Jurkat, Clone E6-1 (cell line): ENCODE data around the gene SLC5A11. TPM values are rescaled to one million over a fixed set of nuclear protein-coding genes. Genes with fewer than 3 reads are reported as not detected.
"Not testable (repeated sequence)": the region's sequence is repeated elsewhere in the genome, so short reads cannot be mapped to it uniquely, and the experiment has no call there.

Experiments used
- DNase-seq: peaks from one replicate; pipeline ENCODE4 v3.0.0-alpha.2; 2011; ENCODE audit warnings: low read depth, low spot score
- H3K4me3 ChIP-seq: 2 replicates; pipeline ENCODE4 v1.5.1; 2011; ENCODE audit warnings: mild to moderate bottlenecking, low read length, control low read depth, moderate library complexity
- polyA plus RNA-seq: library from polyadenylated mRNA; unstranded; fragments of >200 nt; gene quantifications from one replicate; pipeline ENCODE4 v1.2.1, GENCODE V29; 2012; ENCODE audit warnings: missing spikeins; ENCODE audit not compliant: insufficient read length, insufficient read depth

The SLC5A11 gene
- polyA plus RNA-seq = not detected

- H3K4me3 ChIP-seq = no peak within 1 kb of the TSS
- no peak for DNase-seq
These were observed at the start of gene SLC5A11 for GRCh38 chr16:24845726-24846547. Gene SLC5A11 (plus strand): TSS chr16:24845963. CDS start chr16:24858644, 12,681 bp downstream.

DNA sequence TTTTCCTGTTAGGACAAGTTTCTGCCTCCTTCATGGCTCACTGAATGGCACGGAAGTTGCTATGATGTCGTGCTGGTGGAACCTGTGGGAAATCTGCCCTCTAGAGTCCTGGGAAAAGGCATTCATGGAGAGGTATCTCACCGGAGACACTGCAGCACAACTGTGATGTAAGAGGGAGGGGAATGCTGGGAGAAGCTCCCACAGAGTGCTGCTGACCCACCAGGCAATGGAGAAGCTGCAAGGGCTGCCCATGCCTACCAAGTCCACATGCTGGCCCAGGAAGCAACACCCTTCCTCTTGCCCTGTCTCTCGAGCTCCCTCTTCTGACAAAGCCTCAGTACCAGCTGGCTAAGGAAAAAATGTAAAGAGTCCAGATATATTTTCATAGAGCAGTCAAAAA is 45.2 kb upstream of the SLC5A11 start:
- no peak overlapping the region for H3K4me3 ChIP-seq
- no peak for DNase-seq

- no peak overlapping the region for H3K4me3 ChIP-seq
- no peak for DNase-seq
These were observed 43.9 kb upstream of the SLC5A11 start for GRCh38 chr16:24801761-24802302.

GRCh38 chr16:24805484-24805883 is 40.3 kb upstream of the SLC5A11 start:
- DNase-seq = no peak
- H3K4me3 ChIP-seq = no peak overlapping the region

DNA sequence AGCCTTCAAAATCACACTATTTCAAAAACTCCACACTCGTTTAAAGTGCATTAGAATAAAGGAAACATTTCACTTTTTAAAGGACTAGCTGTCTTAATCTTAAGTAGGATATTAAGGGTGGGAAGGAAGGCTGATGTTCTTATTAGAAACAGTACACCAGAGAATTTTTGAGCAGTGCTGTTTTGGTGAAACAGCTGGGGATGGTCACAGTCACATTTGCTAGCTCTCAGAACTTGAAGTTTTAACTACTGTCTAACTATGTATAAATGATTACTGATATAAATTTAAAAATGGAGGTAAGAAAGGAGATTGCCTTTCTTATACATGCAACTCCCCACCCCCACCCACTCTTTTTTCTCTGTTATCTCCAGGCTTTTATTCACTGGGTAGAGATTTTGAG is 38.5 kb upstream of the SLC5A11 start:
- no peak for DNase-seq
- H3K4me3 ChIP-seq = no peak overlapping the region

DNA sequence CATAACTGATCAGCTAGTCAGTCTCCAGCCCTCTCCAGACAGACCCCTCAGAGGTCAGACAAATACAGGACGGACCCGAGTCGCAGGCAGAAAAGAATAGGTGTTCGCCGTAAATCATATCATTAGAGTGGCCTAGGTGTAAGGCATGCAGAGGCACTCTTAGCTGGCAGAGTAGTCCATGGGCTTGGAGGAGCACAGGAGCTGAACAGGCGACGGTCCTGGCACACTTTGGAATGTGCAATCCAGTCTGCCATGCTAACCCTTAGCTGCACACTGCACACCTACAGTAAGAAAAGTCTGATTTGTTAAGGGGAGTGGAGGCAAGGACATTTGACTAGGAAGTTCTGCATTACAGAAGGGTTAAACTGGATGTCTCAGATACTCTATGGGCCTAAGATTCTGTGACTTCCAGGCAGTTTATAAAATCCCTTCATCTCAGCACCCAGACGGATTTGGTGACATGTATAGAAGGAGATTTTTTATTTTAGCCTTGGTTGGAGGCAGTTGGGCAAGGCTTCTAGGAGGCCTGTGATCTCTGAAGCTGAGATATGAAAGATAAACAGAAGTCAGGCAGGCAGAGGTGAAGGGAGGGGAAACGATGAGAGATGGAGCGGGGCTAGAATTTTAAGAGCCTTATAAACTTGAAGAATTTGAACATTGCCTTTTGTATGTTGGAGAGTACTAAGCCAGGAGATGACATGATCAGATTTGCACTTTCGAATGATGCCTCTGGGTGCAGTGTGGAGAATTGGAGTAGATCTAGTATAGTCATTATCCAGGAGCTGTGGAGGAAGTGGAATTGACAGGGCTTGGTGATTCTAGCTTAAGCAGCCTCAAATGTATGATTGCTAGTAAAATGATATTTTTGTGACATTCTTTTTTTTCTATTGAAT is 34.6 kb upstream of the SLC5A11 start:
- DNase-seq = no peak
- no peak overlapping the region for H3K4me3 ChIP-seq

GRCh38 chr16:24812813-24813212 is 33.0 kb upstream of the SLC5A11 start:
- not testable (repeated sequence) for DNase-seq

GRCh38 chr16:24815021-24815420 is 30.7 kb upstream of the SLC5A11 start:
- DNase-seq = no peak
- H3K4me3 ChIP-seq = no peak overlapping the region

More at GRCh38 chr16:24812813-24813212, 33.0 kb upstream of the SLC5A11 start:
- not testable (repeated sequence) for H3K4me3 ChIP-seq

DNA sequence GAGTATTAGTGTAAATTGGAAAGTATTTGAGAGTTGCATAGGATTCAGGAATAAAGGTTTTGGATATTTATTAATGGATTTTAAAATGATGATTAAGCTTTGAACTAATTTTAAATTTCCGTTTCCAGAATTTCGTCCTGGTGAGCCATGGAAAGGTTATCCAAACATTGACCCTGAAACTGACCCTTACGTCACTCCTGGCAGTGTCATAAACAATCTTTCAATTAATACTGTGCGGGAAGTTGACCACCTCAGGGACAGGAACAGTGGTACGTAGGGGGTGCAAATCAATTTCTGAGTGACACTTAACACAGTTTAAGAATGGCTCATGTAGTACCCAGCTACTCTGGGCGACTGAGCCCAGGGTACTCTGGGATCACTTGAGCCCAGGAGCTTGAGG is 29.1 kb upstream of the SLC5A11 start:
- H3K4me3 ChIP-seq = no peak overlapping the region
- no peak for DNase-seq

- no peak for DNase-seq
These were observed 26.2 kb upstream of the SLC5A11 start for GRCh38 chr16:24819462-24820040.

GRCh38 chr16:24820522-24820921 is 25.2 kb upstream of the SLC5A11 start:
- no peak for DNase-seq
- H3K4me3 ChIP-seq = no peak overlapping the region

More at GRCh38 chr16:24819462-24820040, 26.2 kb upstream of the SLC5A11 start:
- H3K4me3 ChIP-seq = no peak overlapping the region

GRCh38 chr16:24821129-24821528 is 24.6 kb upstream of the SLC5A11 start:
- peak; percentile 36 for DNase-seq
- no peak overlapping the region for H3K4me3 ChIP-seq

- no peak overlapping the region for H3K4me3 ChIP-seq
- DNase-seq = no peak
These were observed 23.2 kb upstream of the SLC5A11 start for GRCh38 chr16:24822542-24822941.

- DNase-seq = no peak
- no peak overlapping the region for H3K4me3 ChIP-seq
These were observed 22.8 kb upstream of the SLC5A11 start for GRCh38 chr16:24822974-24823373.

DNA sequence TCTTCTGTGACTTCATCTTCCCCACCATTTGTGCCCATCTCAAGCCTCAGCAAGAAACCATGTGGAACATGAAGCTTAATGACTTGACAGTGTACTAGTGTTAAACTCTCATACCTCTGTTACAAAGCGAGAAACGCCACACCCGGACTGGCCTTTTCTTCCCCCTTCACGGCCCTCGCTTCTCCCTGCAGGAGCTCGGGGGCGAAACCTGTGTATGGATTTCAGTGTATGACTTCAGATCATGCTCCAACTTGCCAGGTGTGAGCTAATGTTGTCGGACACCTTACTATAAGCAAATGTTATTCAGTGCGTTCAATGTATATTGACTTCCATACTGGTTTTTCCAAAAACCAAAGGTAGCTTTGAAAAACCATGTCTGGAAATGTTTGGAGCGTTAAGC is 20.1 kb upstream of the SLC5A11 start:
- no peak for DNase-seq
- no peak overlapping the region for H3K4me3 ChIP-seq

GRCh38 chr16:24826096-24826690 is 19.6 kb upstream of the SLC5A11 start:
- no peak for DNase-seq
- no peak overlapping the region for H3K4me3 ChIP-seq

- no peak for DNase-seq
- H3K4me3 ChIP-seq = no peak overlapping the region
These were observed 18.8 kb upstream of the SLC5A11 start for GRCh38 chr16:24826817-24827566.

DNA sequence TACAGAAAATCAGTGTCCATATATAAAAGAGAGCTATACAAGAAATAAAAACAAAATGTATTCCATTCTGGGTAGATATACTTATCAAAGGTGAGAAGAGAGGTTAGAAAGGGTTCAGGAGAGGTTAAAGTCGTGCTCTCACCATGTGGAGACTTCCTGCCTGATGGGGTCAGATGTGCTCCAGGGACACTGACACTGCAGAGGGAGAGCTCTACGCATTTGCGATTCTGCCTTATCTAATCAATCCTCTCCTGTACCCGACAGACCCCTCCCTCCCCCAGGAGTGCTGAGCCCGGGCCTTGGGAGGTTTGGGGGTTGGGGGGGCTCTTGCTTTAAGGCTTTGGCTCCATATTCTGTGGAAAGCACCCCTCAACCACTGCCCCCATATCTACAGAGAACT is 16.6 kb upstream of the SLC5A11 start:
- no peak overlapping the region for H3K4me3 ChIP-seq
- DNase-seq = no peak
